Hematopoietic multipotent progenitor cell treated with erythropoietin and hydrocortisone succinate and interleukin-3 and kit ligand, for 8 days (in vitro differentiated cells): ENCODE measurements around the gene TCHHL1.
A peak's percentile ranks its signal among the peaks of the same experiment; 100 is the strongest.

ENCODE experiments used
- DNase-seq: peaks from one replicate; pipeline ENCODE4 v3.0.0-alpha.2; 2015

Gene TCHHL1

DNA sequence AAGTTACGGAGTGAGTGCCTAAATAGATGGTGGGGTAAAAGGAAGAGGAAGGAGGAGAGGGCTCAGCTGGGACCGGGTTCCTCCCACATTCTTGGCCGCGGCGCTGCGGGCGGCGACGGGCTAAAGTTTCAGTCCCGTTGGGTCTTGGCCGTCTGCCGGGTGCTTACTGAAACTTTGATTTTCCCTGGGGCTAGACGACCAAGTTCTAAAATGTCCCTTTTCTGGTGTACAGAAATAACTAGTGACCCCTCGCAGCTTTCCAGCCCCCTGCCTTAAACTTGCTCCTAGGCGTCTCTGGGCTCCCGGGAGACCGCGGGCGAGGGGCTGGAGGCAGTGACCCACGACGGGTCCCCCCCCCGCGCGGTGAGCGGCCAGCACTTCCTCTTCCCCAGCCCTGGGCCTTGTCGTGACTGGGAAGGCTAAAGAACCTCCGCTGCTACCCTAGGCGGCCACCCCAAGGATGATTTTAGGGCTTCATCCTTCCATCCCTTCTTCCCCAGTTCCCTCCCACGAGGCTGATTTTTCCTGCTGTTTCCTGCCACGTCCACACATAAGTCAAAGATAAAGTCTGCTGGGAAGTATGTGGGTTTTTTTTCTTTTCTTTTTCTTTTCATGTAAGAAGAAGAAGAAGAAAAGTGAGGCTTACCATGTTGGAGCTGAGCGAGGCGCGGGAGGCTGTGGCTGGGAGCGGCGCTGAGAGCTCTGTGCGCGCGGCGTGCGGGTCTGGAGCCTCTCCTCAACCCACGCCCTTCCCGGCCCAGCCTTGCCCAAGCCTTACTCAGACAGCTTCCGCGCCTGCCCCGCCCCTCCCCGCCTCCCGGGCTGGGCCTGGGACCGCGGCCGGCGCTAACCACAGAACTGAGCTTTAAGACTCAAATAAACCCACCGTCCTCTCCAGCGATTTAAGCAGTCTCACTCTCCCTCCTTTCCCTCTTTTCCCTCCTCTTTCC, 52.3 kb downstream of the TCHHL1 start, which contains the start of gene S100A11:
S100A11 (minus strand) TSS at position 738 of the 950 bp plus-strand sequence; CDS start at position 649, 89 bp downstream.
- DNase-seq: peak; percentile 78

GRCh38 chr1:152035539-152036266, 53.2 kb downstream of the TCHHL1 start:
- DNase-seq: peak; percentile 43

DNA sequence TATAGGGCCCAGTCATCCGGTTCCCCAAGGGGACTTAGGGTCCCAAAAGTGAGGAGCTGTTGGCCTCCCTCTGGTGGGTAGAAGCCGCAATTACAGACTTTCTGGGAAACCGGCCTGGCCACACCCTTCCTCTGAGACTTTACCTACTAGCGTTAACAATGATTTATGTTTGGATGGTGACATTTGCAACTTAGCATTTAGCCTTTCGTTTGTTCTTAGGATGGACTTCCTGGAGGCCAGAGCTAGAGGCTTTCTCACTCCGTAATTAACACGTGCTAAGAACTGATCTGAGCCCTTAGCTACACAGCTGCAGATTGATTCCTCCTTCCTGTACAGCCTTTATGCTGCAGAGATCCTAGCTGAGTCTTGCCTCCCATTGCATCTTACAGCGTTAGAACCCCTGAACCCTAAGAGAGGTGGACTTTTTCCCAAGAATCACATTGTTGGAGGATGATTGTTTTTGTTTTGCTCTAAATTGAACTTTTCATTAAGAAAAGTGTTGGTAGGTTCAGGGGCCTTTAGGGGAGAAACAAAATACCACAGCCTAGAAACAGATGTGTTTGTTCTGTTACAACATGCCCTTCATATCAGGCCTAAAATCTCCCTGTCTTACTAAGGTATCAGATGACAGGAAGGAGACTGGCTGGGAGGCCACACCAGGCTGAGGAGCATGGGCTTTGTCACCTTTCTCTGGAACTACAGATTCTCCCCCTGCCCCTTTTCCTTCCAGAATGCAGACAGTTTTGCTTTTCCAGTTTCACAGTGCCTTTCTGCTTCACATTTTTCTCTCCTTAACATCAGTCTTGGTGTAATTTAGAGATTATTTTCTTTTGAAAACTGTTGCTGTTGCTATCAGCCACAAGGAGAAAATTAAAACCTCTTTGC, 54.0 kb downstream of the TCHHL1 start:
- DNase-seq: peak; percentile 84

DNA sequence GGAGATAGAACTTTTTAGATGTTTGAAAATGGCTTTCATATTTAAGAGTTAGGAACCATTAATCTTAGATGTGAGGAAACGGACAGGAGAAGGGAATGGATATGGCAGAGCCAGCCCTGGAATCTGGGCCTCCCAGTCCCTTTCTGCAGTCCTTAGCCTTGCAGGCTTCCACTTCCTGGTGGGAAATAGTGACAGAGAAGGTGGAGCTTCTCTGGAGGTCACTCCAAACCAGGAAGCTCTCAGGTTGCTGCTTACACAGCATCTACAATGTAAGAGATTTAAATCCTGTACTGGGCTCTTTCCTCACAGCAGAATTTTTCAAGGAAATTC, 54.6 kb downstream of the TCHHL1 start:
- DNase-seq: no peak
